Spinal cord (tissue), 10 donors: ENCODE results near the gene NEUROG3. TPM values are rescaled to one million over a fixed set of nuclear protein-coding genes. Genes with fewer than 3 reads are reported as not detected.
A peak's percentile ranks its signal among the peaks of the same experiment; 100 is the strongest.

Source experiments
- DNase-seq, 6 donors: peaks; one replicate each; pipeline versions ENCODE4 v3.0.0 to v3.0.0-alpha.2; 2013 to 2015; ENCODE audit warnings: low spot score in 6 of 6, low read depth in 4 of 6
- H3K27ac ChIP-seq: one replicate; pipeline ENCODE4 v1.5.1; 2013; ENCODE audit warnings: low read depth, low read length, control low read depth
- H3K27me3 ChIP-seq: one replicate; pipeline ENCODE4 v1.6.1; 2013; ENCODE audit warnings: low read length; ENCODE audit not compliant: control insufficient read depth, insufficient read depth
- H3K36me3 ChIP-seq: one replicate; pipeline ENCODE4 v1.6.1; 2013; ENCODE audit warnings: low read length; ENCODE audit not compliant: control insufficient read depth, insufficient read depth
- H3K4me1 ChIP-seq: one replicate; pipeline ENCODE4 v1.6.1; 2013; ENCODE audit warnings: low read length; ENCODE audit not compliant: control insufficient read depth, insufficient read depth
- H3K4me3 ChIP-seq: one replicate; pipeline ENCODE4 v1.5.1; 2013; ENCODE audit warnings: low read depth, low read length, control low read depth
- H3K9me3 ChIP-seq: one replicate; pipeline ENCODE4 v1.6.1; 2013; ENCODE audit warnings: low read length; ENCODE audit not compliant: control insufficient read depth, insufficient read depth
- WGBS: methylation state at CpG from one replicate; pipeline ENCODE4 v1.1.5; 2013; ENCODE audit warnings: missing lambda C conversion rate; ENCODE audit not compliant: insufficient coverage; 5-methylcytosine and 5-hydroxymethylcytosine counted together
- polyA plus RNA-seq, 2 donors: library from polyadenylated mRNA; unstranded; fragments of 120-200 nt; gene quantifications; one replicate each; pipeline ENCODE4 v1.2.1, GENCODE V29; 2013; ENCODE audit not compliant: insufficient read length in 2 of 2
- total RNA-seq, 2 donors: library from RNA; depleted of rRNA in 1 of 2; stranded (reverse); fragments of 120-200 nt in 1 of 2; fragments of >200 nt in 1 of 2; gene quantifications; one replicate each; pipeline versions ENCODE4 v1.2.3 to v1.2.4, GENCODE V29; 2013 to 2014
- donor health status: healthy.

NEUROG3 gene
- total and polyA plus RNA-seq, 4 donors = 0.19 TPM; not detected in 3

- H3K27me3 ChIP-seq = peaks cover 13% of the 10 kb centered on the region
- no peaks in the 10 kb centered on the region for H3K9me3 ChIP-seq
- H3K27ac ChIP-seq = no peak overlapping the region
- H3K4me3 ChIP-seq = no peak overlapping the region
- H3K4me1 ChIP-seq = no peaks in the 10 kb centered on the region
- H3K36me3 ChIP-seq = no peaks in the 10 kb centered on the region
- no peak for DNase-seq
- WGBS = 93% methylated on average over 3 of the region's 3 CpGs
Observed at GRCh38 chr10:69584624-69585023, 11.4 kb upstream of the NEUROG3 start.

GRCh38 chr10:69583106-69583505 lies 9.9 kb upstream of the NEUROG3 start:
- no peak for DNase-seq
- H3K27ac ChIP-seq = no peak overlapping the region
- no peak overlapping the region for H3K4me3 ChIP-seq
- peaks cover 28% of the 10 kb centered on the region for H3K27me3 ChIP-seq
- WGBS = 33% methylated on average over 1 of the region's 2 CpGs
- H3K4me1 ChIP-seq = peaks cover 3% of the 10 kb centered on the region
- H3K36me3 ChIP-seq = no peaks in the 10 kb centered on the region
- no peaks in the 10 kb centered on the region for H3K9me3 ChIP-seq

GRCh38 chr10:69580435-69580834 lies 7.2 kb upstream of the NEUROG3 start:
- no peak overlapping the region for H3K27ac ChIP-seq
- H3K4me3 ChIP-seq = no peak overlapping the region
- 76% methylated on average over 3 of the region's 5 CpGs for WGBS
- peaks cover 53% of the 10 kb centered on the region for H3K27me3 ChIP-seq
- no peak for DNase-seq
- no peaks in the 10 kb centered on the region for H3K36me3 ChIP-seq
- no peaks in the 10 kb centered on the region for H3K9me3 ChIP-seq
- H3K4me1 ChIP-seq = peaks cover 13% of the 10 kb centered on the region

GRCh38 chr10:69579464-69580060 lies 6.3 kb upstream of the NEUROG3 start:
- H3K27me3 ChIP-seq = peaks cover 61% of the 10 kb centered on the region

GRCh38 chr10:69578508-69578991 lies 5.3 kb upstream of the NEUROG3 start:
- WGBS = 3% methylated on average over 32 of the region's 32 CpGs
- H3K4me3 ChIP-seq = no peak overlapping the region
- DNase-seq = no peak
- H3K27me3 ChIP-seq = peaks cover 72% of the 10 kb centered on the region
- no peak overlapping the region for H3K27ac ChIP-seq
- H3K9me3 ChIP-seq = no peaks in the 10 kb centered on the region
- no peaks in the 10 kb centered on the region for H3K36me3 ChIP-seq
- H3K4me1 ChIP-seq = peaks cover 29% of the 10 kb centered on the region

More at GRCh38 chr10:69579464-69580060, 6.3 kb upstream of the NEUROG3 start:
- Histone ChIP-seq H3K9me3 (no peaks in the 10 kb centered on the region), H3K36me3 (no peaks in the 10 kb centered on the region), H3K4me1 (peaks cover 19% of the 10 kb centered on the region), H3K4me3 (no peak overlapping the region), H3K27ac (no peak overlapping the region)
- DNase-seq = no peak
- WGBS = 68% methylated on average over 3 of the region's 8 CpGs

- Histone ChIP-seq H3K27me3 (peaks cover 82% of the 10 kb centered on the region), H3K27ac (no peak overlapping the region)
- peak in 1 of 6 donors; percentile 14 for DNase-seq
Observed at GRCh38 chr10:69577268-69578232, 4.3 kb upstream of the NEUROG3 start.

GRCh38 chr10:69576334-69577011 lies 3.3 kb upstream of the NEUROG3 start:
- Histone ChIP-seq H3K4me1 (peaks cover 50% of the 10 kb centered on the region), H3K27ac (no peak overlapping the region), H3K27me3 (peaks cover 92% of the 10 kb centered on the region), H3K9me3 (no peaks in the 10 kb centered on the region), H3K4me3 (no peak overlapping the region), H3K36me3 (no peaks in the 10 kb centered on the region)
- peak in 1 of 6 donors; percentile 14 for DNase-seq
- WGBS = 5% methylated on average over 28 of the region's 28 CpGs

More at GRCh38 chr10:69577268-69578232, 4.3 kb upstream of the NEUROG3 start:
- WGBS = under 1% methylated on average over 35 of the region's 51 CpGs
- Histone ChIP-seq H3K4me1 (peaks cover 39% of the 10 kb centered on the region), H3K36me3 (no peaks in the 10 kb centered on the region), H3K9me3 (no peaks in the 10 kb centered on the region), H3K4me3 (no peak overlapping the region)

GRCh38 chr10:69575164-69575722 lies 2.0 kb upstream of the NEUROG3 start:
- no peak overlapping the region for H3K4me3 ChIP-seq
- no peak for DNase-seq
- WGBS = 19% methylated on average over 5 of the region's 5 CpGs

GRCh38 chr10:69574571-69574978 lies 1.4 kb upstream of the NEUROG3 start:
- no peak overlapping the region for H3K4me3 ChIP-seq
- WGBS = 2% methylated on average over 12 of the region's 12 CpGs
- DNase-seq = no peak

More at GRCh38 chr10:69575164-69575722, 2.0 kb upstream of the NEUROG3 start:
- Histone ChIP-seq H3K9me3 (no peaks in the 10 kb centered on the region), H3K27ac (no peak overlapping the region), H3K36me3 (no peaks in the 10 kb centered on the region), H3K4me1 (peaks cover 50% of the 10 kb centered on the region), H3K27me3 (peaks cover 97% of the 10 kb centered on the region)

More at GRCh38 chr10:69574571-69574978, 1.4 kb upstream of the NEUROG3 start:
- Histone ChIP-seq H3K4me1 (peaks cover 52% of the 10 kb centered on the region), H3K27ac (no peak overlapping the region), H3K9me3 (no peaks in the 10 kb centered on the region), H3K36me3 (no peaks in the 10 kb centered on the region), H3K27me3 (peaks cover 97% of the 10 kb centered on the region)
